ENCODE data around the gene RPL31.
"Not testable (repeated sequence)": the region's sequence is repeated elsewhere in the genome, so short reads cannot be mapped to it uniquely, and the experiment has no call there.

RPL31 gene

DNA sequence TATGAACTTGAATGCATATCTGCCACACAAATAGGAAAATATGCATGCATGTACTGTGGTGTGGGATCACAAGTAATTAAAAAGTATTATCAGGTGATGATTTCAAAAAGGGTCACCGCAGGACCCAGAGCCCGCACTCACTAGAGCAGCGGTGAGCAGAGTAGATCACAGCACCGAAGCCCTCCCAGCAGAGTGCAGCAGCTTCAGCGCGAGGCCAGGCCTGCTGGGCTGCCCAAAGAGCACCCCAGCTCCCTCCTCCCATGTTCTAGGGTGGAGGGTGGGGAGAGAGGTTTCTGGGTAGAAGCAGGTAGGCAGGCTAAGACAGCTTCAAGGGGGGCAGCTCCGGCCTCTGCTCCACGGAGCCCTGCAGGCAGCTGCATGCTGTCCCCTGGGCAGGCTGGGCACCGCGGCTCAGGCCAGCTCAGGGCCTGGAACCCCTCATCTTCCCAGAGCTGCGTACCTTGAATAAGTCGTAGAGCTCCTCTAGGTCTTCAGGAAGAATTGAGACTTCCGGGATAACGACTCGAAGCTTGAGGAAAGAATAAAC lies 24.9 kb downstream of the RPL31 start:
- DNase-seq (ENCODE audit: low spot score) = no peak

DNA sequence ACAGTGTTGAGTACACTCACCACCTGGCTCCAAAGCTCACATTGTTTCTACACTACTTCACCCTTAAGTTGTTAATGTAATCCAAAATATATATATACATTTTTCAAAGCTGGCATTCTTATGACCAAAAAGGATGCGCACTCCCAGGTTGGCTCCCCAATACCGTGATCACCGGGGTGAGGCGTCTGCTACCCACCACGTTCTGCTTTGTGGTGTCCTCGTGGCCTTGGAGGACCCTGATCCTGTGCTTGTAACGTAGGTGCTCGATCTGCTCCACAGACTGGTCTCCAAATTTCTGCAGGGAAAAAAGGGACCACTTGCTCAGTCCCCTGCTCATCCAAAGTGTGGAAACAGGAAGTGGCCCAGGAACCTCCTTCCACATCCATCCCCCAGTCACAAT lies 25.8 kb downstream of the RPL31 start:
- DNase-seq (ENCODE audit: low spot score) = no peak

DNA sequence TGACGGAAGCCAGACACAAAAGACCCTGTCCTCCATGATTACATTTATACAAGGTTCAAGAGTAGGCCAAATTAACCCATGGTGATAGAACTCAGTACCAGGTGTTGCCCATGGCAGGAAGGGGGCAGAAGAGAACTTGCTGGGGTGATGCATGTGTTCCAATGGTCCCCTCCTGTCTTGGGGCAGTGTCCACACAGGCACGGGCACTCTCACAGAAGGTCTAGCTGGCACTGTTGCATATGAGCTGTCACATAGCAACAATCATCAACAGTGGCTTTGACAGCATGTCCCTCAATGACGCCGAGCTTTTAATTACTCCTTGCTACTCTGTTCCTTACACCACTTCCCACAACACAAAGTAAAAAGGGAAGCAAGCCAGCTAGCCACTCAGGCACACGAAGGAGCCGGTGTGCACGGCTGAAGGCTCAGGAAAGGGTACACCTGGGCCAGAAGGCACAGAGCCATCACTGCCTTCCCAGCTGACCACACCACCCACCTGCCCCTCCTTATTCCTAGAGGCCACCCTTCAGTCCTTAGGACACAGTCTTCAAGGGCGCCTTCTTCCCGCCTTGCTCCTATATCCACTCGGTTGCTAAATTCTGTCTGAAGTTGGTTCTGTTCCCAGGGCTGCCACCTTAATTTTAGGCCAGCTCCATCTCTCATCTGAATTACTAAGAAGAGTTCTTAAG lies 28.9 kb downstream of the RPL31 start:
- DNase-seq (ENCODE audit: low spot score) = no peak

DNA sequence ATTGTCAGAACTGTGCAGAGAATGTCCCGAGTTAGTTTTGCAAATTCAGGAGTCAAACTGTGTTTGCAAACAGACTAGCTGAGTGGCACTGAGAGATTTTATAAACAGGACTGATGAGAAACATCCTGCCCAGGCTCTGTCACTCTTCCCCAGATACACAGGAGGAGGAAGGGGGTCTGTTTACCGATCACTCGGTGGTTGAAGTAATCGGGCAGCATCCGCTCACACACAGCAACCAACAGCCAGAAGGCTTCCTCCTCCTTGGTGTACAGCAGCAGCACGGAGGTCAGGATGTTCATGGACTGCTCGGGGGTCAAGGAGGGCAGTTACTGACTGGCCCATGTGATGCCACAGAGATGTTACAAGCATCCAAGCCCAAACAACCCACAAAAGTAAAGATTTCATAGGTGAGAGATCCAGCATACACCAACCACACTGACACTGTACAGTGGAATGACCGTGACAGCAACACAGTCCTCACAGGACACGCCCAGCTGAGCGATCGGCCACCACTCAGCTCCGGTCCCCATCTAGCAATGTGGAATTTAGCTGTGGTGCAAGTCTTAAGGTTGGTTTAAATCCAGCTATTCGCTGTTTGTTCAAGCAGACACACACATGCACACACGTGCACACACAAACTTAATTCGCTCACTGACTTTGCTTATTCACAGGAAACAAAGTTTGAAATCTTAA lies 30.1 kb downstream of the RPL31 start:
- no peak for DNase-seq (ENCODE audit: low spot score)

DNA sequence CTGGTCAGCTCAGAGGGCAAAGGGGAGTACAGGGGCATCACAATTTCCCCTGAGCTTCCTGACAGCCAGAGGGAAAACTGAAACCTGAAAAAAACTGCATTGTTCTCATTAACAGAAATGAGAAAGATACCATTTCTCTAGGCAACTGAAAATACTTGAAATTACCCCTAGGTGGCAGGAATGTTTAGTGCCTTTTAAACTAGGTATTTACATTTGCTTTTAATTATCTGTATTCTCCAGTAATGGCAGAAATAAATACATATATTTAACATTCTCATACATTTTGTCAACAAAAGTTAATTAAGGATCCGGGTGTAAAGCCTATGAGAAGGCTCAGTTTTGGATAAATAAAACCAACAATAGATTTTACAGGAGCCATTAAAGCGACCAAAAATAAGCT lies 34.5 kb downstream of the RPL31 start:
- peak; percentile 40 for DNase-seq (ENCODE audit: low spot score)

DNA sequence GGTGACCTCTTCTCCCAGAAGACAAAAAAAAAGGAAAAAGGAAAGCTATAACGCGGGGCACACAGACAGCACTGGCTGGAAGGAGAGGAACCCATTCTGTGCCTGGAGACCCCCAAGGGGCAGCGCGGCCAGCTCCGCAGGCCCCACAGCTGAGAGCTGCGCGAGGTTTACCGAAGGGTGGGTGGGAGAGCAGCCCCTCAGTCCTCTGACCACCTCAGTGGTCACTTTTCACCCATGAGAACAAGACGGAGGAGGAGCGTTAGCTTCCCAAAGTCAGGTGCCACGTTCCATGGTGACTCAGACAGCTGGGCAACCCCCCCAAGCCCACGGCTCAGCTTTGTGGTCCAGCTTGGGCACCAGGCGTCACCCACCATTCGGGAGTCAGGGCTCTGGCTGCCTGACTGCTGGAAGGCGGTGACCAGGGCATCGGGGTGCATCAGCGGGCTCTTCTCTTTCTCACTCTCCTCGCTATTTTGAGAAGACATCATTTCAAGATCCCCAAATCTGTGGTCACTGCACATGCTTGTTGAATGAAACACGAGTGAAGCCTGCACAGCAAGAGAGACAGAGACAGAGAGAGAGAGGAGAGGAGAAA lies 35.2 kb downstream of the RPL31 start:
- no peak for DNase-seq (ENCODE audit: low spot score)

DNA sequence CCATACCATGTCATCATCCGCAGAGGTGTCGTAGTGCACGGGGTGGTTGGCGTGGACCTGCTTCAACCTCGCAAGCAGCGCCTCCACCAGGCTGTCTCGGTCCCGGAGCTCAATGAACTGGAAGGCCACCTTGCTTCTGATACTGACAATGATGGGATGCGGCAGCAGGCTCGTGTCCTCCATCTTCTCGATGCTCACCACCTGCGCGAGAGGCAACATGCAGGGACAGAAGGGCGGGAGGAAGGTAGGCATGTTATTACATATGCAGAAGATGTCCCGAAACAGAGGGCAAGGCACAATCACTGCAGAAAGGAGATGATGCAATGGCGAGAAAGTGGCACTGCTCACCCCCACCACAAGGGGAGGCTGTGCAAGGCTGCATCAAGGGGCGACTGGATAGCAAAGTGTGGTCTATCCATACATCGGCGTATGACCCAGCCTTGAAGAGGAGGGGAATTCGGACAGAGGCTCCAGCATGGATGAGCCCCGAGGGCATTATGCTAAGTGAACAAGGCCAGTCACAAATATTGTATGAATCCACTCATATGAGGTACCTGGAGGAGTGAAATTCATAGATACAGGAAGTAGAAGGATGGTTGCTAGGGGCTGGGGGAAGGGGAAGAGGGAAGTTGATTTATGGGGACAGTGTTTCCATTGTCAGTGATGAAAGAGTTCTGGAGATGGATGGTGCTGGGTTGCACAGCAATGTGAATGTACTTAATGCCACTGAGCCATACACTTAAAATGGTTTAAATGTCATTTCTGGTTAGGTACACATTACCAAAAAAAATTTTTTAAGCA lies 36.6 kb downstream of the RPL31 start:
- peak; percentile 42 for DNase-seq (ENCODE audit: low spot score)

DNA sequence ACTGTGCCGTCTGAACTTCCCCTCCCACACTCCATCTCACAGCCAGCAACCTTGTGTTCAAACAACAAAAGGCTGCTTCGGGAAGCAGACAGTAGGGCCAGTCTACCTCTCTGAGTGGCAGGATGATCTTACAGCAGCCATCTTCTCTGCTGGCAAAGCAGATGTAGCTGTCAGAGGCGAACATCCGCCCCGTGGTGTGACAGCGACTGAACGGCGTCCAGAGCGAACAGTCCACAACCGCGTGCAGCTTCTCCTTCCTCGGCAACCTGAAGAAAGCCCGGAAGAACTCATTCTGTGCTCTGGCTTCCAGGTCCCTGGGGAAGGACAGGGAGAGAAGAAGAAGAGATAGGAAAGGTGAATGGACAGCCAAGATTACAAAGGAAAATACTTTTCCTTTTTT lies 38.0 kb downstream of the RPL31 start:
- DNase-seq (ENCODE audit: low spot score) = no peak

DNA sequence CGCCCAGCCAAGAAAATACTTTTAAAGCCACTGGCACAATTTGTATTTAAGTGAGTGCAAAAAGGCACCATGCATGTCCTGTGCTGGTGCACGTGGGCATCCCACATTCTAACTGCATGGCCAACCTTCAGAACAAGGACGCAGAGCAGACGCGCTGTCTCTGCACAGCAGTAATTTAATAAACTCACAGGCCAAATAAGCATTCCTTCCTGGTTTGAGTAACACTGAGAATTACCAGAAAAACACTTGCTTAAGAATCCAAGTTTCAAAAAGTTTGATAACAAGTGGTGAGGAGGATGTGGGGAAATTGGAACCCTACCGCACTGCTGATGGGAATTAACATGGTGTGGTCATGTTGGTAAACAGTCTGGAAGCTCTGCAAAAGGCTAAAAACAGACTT lies 38.7 kb downstream of the RPL31 start:
- no peak for DNase-seq (ENCODE audit: low spot score)

DNA sequence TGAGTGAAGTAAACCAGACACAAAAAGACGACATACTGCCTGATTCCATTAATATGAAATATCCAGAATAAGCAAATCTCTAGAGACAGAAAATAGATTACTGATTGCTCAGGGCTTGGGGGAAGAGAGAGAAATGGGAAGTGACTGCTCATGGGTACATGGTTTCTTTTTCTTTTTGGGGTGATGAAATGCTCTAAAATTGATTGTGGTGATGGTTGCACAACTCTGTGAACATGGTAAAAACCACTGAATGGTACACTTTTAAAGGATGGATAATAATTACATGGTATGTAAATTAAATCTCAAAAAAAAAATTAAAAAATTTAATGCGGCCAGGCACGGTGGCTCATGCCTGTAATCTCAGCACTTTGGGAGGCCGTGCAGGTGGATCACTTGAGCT lies 39.3 kb downstream of the RPL31 start:
- DNase-seq (ENCODE audit: low spot score) = no peak

DNA sequence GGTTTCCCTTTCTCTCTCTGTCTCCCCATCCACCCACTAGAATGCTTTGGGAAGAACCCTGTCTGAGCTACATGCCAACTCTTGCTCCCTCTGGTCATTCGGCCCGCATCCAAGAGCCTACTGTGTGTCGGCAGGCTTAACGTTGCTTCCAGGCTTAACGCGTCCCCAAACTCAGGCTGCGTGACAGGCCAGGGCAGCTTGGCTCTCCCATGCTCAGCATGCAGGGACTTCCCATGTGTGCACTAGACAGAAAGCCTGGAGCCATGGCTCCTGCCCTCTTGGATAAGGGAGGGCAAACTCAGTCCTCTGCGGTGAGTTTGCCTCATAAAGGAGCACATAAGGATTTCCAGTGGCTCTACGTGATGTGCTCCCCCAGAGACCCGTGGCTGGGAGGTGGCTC lies 43.2 kb downstream of the RPL31 start:
- no peak for DNase-seq (ENCODE audit: low spot score)

DNA sequence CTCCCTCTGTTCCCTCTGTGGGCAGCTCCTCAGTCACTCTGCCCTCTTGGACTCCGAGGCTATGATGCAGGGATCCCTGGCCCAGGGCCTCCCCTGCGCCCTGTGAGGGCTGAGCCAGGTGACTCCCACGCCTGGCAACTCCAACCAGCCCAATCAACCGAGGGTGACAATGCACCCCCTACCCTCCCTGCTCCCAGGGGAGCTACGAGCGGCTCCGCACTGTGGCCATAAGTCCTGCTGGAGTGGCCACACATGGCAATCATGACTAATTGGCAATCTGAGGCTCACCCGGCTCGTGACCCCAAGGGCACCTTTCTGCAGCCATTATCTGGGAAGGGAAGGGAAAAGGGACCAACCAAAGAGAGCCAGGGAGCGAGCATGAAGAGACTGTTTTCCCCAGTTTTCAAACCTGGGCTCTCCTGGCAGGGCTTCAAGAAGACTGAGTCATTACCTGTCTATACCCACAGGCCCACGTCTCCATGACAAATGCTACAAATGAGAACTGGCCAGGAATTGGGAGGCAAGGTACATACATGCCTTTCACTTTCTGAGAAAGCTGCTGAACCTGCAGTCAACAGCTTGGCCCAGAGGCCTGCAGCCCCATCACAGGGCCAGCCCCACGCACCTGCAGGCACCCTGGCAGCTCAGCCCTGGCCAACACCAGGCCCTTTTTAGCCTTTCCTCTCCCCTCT lies 45.1 kb downstream of the RPL31 start:
- no peak for DNase-seq (ENCODE audit: low spot score)

DNA sequence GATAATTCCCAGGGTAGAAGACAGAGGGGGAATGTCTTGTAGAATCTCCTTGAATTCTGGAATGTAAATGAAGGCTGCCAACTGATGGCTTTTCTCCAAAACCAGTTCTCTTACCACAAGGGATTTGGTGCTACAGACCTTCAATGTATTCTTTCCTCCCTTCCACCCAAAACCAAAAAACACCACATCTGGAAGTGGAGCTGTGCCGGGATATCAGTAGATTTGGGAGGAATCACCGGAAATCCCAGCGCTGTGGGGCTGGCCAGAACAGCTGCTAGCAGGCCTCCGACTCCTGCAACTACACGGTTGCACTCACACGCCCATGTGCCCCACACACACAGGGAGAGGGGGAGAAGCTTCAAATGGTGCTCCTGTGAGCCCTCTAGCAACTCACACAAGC lies 45.7 kb downstream of the RPL31 start:
- DNase-seq (ENCODE audit: low spot score) = no peak

DNA sequence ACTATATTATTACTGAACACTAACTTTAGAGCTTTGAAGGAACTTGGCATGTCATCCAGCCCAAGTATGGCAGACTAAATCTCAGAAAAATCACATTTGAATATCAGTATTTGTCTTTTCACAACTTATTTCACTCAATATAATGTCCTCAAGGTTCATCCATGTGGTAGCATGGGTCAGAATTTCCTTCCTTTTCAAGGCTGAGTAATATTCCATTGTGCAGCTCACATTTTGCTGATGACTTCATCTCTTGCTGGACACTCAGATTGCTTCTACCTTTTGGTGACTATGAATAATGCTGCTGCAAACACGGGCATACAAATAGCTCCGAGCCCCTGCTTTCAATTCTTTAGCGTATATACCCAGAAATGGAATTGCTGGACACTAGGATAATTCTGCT lies 46.7 kb downstream of the RPL31 start:
- no peak for DNase-seq (ENCODE audit: low spot score)

DNA sequence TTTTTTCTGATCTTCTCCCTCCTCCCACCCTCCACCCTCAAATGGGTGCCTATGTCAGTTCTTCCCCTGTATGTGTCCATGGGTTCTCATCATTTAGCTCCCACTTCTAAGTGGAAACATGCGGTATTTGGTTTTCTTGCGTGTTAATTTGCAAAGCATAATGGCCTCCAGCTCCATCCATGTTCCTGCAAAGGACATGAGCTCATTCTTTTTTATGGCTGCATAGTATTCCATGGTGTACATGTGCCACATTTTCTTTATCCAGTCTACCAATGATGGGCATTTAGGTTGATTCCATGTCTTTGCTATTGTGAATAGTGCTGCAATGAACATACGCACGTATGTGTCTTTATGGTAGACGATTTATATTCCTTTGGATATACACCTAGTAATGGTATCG lies 48.8 kb downstream of the RPL31 start:
- DNase-seq (ENCODE audit: low spot score) = not testable (repeated sequence)

DNA sequence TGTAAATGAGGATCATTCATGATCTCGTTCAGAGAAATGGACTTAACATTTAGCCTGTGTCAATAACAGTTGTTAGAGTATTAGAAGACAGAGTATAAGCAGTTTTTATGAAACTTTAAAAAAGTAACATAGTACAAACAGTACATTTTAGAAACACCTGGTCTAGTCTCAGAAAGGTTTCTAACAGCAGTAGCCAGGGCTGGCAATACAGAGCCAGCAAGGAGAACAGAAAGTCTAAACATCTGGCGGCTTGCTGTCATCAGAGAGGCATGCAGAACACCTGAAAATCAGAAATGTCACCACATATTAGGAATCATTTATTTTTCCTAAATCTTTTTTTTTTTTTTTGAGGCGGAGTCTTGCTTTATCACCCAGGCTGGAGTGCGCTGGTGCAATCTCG lies 50.1 kb downstream of the RPL31 start:
- no peak for DNase-seq (ENCODE audit: low spot score)

DNA sequence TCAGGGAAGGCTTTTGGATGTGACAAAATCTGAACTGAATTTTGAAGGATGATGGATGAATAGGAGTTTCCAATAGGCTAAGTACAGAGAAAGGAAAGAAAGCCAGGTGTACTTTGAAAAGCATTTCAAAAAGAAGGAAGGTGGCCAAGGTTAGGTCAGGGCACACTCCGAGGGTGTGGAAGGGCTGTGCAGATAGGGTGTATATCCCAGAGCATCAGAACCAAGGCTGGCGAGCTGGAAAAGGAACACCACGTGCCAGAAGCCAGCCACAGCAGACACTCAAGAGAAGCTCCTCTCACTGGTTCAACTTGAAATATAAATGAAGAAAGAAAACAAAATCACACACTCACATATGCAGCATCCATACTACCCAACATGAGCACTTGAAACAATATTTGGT lies 51.0 kb downstream of the RPL31 start:
- no peak for DNase-seq (ENCODE audit: low spot score)
